IMR-90 (cell line): ENCODE data around the gene CAMTA1. TPM values are rescaled to one million over a fixed set of nuclear protein-coding genes. Genes with fewer than 3 reads are reported as not detected.

Experiments
- ATAC-seq: fragments of 200-7000 bp; cut with Tn5 transposase; 2 replicates; pipeline ENCODE4 v1.9.1; 2020; ENCODE audit warnings: low read depth, mild to moderate bottlenecking, moderate library complexity
- BruUV-seq: library from RNA; stranded (reverse); fragments of 400-500 nt; replicated peaks from 2 replicates; lab custom pipeline; 2021; lab: Mats Ljungman, UMichigan
- CTCF ChIA-PET: fragments of 300-600 bp; formaldehyde crosslinking; extraction: SDS; loops from one replicate; lab custom pipeline; 2021; ENCODE audit warnings: antibody characterized with exemption; lab: Yijun Ruan, JAX
- POLR2A ChIA-PET: fragments of 300-600 bp; sonication (Branson Sonifier 250); formaldehyde crosslinking; loops from one replicate; lab custom pipeline; 2022; ENCODE audit warnings: antibody characterized with exemption; ENCODE audit not compliant: unreplicated experiment; lab: Charles Lee
- DNase-seq: peaks from one replicate; pipeline ENCODE4 v3.0.0; 2013
- H2AFZ ChIP-seq: replicated peaks from 2 replicates; pipeline ENCODE3; 2013; ENCODE audit warnings: low read length, mild to moderate bottlenecking; ENCODE audit not compliant: poor library complexity
- H2AK5ac ChIP-seq: 2 replicates; pipeline ENCODE4 v1.6.1; 2013; ENCODE audit warnings: low read depth, low read length, inconsistent platforms
- H2AK9ac ChIP-seq: replicated peaks from 2 replicates; pipeline ENCODE3; 2013; ENCODE audit warnings: mild to moderate bottlenecking, low read depth, low read length, moderate library complexity; ENCODE audit not compliant: poor library complexity
- H2BK120ac ChIP-seq: 2 replicates; pipeline ENCODE4 v1.6.1; 2013; ENCODE audit warnings: low read depth, low read length, inconsistent platforms
- H2BK15ac ChIP-seq: 3 replicates; pipeline ENCODE4 v1.6.1; 2013; ENCODE audit warnings: low read depth, low read length, inconsistent platforms
- H2BK20ac ChIP-seq: 2 replicates; pipeline ENCODE4 v1.6.1; 2013; ENCODE audit warnings: low read depth, mild to moderate bottlenecking, inconsistent platforms, low read length, moderate library complexity
- H2BK5ac ChIP-seq: 2 replicates; pipeline ENCODE4 v1.6.1; 2013; ENCODE audit warnings: mild to moderate bottlenecking, low read depth, low read length, inconsistent platforms; ENCODE audit not compliant: poor library complexity, severe bottlenecking
- H3K14ac ChIP-seq: replicated peaks from 2 replicates; pipeline ENCODE4 v1.6.1; 2013; ENCODE audit warnings: low read depth, low read length, inconsistent platforms
- H3K18ac ChIP-seq: 2 replicates; pipeline ENCODE4 v1.6.1; 2013; ENCODE audit warnings: low read depth, low read length, control low read depth
- H3K23ac ChIP-seq: 2 replicates; pipeline ENCODE4 v1.6.1; 2013; ENCODE audit warnings: low read depth, low read length, inconsistent platforms
- H3K27ac ChIP-seq: 2 replicates; pipeline ENCODE4 v1.5.1; 2013; ENCODE audit warnings: mild to moderate bottlenecking, control low read depth, low read length; ENCODE audit not compliant: insufficient read depth
- H3K27me3 ChIP-seq: 2 replicates; pipeline ENCODE4 v1.6.1; 2013; ENCODE audit warnings: low read length; ENCODE audit not compliant: control insufficient read depth, insufficient read depth
- H3K36me3 ChIP-seq: 2 replicates; pipeline ENCODE4 v1.6.1; 2013; ENCODE audit warnings: low read length, mixed read lengths; ENCODE audit not compliant: control insufficient read depth, insufficient read depth
- H3K4ac ChIP-seq: 2 replicates; pipeline ENCODE4 v1.6.1; 2013; ENCODE audit warnings: low read depth, low read length, inconsistent platforms
- H3K4me1 ChIP-seq: 2 replicates; pipeline ENCODE4 v1.6.1; 2013; ENCODE audit warnings: low read length, mixed read lengths; ENCODE audit not compliant: control insufficient read depth, insufficient read depth
- H3K4me2 ChIP-seq: 2 replicates; pipeline ENCODE4 v1.6.1; 2013; ENCODE audit warnings: low read depth, mild to moderate bottlenecking, control low read depth, low read length, moderate library complexity
- H3K4me3 ChIP-seq: 2 replicates; pipeline ENCODE4 v1.5.1; 2013; ENCODE audit warnings: low read depth, mild to moderate bottlenecking, control low read depth, low read length, moderate library complexity; ENCODE audit not compliant: insufficient read depth
- H3K56ac ChIP-seq: 2 replicates; pipeline ENCODE4 v1.6.1; 2013; ENCODE audit warnings: low read length, inconsistent platforms; ENCODE audit not compliant: insufficient read depth; ENCODE audit errors: extremely low read depth
- H3K79me1 ChIP-seq, 2 experiments: 2 replicates each; pipeline ENCODE4 v1.6.1; 2013; ENCODE audit warnings: low read length in 2 of 2, inconsistent platforms in 1 of 2, low read depth in 1 of 2
- H3K9ac ChIP-seq: 2 replicates; pipeline ENCODE4 v1.6.1; 2013; ENCODE audit warnings: low read depth, low read length, control low read depth
- H3K9me1 ChIP-seq: 2 replicates; pipeline ENCODE4 v1.6.1; 2013; ENCODE audit warnings: low read length, inconsistent platforms; ENCODE audit not compliant: insufficient read depth
- H3K9me3 ChIP-seq: 2 replicates; pipeline ENCODE4 v1.6.1; 2013; ENCODE audit warnings: low read length; ENCODE audit not compliant: control insufficient read depth, insufficient read depth
- H4K20me1 ChIP-seq: 2 replicates; pipeline ENCODE4 v1.6.1; 2013; ENCODE audit warnings: low read length, inconsistent platforms; ENCODE audit not compliant: insufficient read depth
- H4K5ac ChIP-seq: 2 replicates; pipeline ENCODE4 v1.6.1; 2013; ENCODE audit warnings: mild to moderate bottlenecking, low read depth, low read length, control low read depth
- H4K8ac ChIP-seq, 2 experiments: 2 replicates each; pipeline ENCODE4 v1.6.1; 2013; ENCODE audit warnings: low read depth in 2 of 2, low read length in 2 of 2, control low read depth in 1 of 2, inconsistent platforms in 1 of 2
- H4K91ac ChIP-seq: 2 replicates; pipeline ENCODE4 v1.6.1; 2013; ENCODE audit warnings: low read depth, low read length, inconsistent platforms; ENCODE audit not compliant: insufficient read depth
- BHLHE40 ChIP-seq: fragments of 150-350 bp; IDR thresholded peaks from 2 replicates; pipeline ENCODE4 v1.6.1; 2016; ENCODE audit warnings: mild to moderate bottlenecking, low read depth, low read length
- CEBPB ChIP-seq: IDR thresholded peaks from 2 replicates; pipeline ENCODE4 v1.6.1; 2012; ENCODE audit warnings: low read depth, low read length, improper control_type of control experiment
- CHD1 ChIP-seq: IDR thresholded peaks from 2 replicates; pipeline ENCODE4 v1.6.1; 2012; ENCODE audit warnings: low read depth, low read length, improper control_type of control experiment
- FOS ChIP-seq: fragments of 150-350 bp; IDR thresholded peaks from 2 replicates; pipeline ENCODE4 v1.6.1; 2016; ENCODE audit warnings: low read depth, low read length
- MAFK ChIP-seq: IDR thresholded peaks from 2 replicates; pipeline ENCODE4 v1.6.1; 2012; ENCODE audit warnings: low read depth, low read length, improper control_type of control experiment
- MAZ ChIP-seq: IDR thresholded peaks from 2 replicates; pipeline ENCODE4 v1.6.1; 2012; ENCODE audit warnings: low read depth, mild to moderate bottlenecking, low read length, improper control_type of control experiment, moderate library complexity, borderline replicate concordance
- MXI1 ChIP-seq: IDR thresholded peaks from 2 replicates; pipeline ENCODE4 v1.6.1; 2012; ENCODE audit warnings: low read depth, mild to moderate bottlenecking, low read length, moderate library complexity, borderline replicate concordance
- NFE2L2 ChIP-seq: fragments of 150-350 bp; IDR thresholded peaks from 2 replicates; pipeline ENCODE4 v1.6.1; 2016; ENCODE audit warnings: low read depth, mild to moderate bottlenecking, low read length
- RAD21 ChIP-seq: IDR thresholded peaks from 2 replicates; pipeline ENCODE4 v1.6.1; 2012; ENCODE audit warnings: low read length, improper control_type of control experiment
- RCOR1 ChIP-seq: IDR thresholded peaks from 2 replicates; pipeline ENCODE4 v1.6.1; 2012; ENCODE audit warnings: mild to moderate bottlenecking, low read length, improper control_type of control experiment; ENCODE audit not compliant: insufficient replicate concordance
- RFX5 ChIP-seq: IDR thresholded peaks from 2 replicates; pipeline ENCODE4 v1.8.0; 2012; ENCODE audit warnings: low read depth, mild to moderate bottlenecking, low read length, moderate library complexity
- SMC3 ChIP-seq: fragments of 150-350 bp; IDR thresholded peaks from 2 replicates; pipeline ENCODE4 v1.6.1; 2016; ENCODE audit warnings: low read depth, mild to moderate bottlenecking, antibody characterized with exemption, low read length, moderate library complexity
- WGBS, 2 experiments: methylation state at CpG; one replicate each; pipeline versions ENCODE4 v1.1.5 to v1.1.7; 2013; ENCODE audit warnings: missing lambda C conversion rate in 2 of 2; ENCODE audit not compliant: insufficient read length in 1 of 2; ENCODE audit errors: extremely low coverage in 2 of 2; 5-methylcytosine and 5-hydroxymethylcytosine counted together
- dilution Hi-C: fragments of 300-500 bp; cut with HindIII; formaldehyde crosslinking; loops from one replicate; pipeline ENCODE4 v1.14.3; 2018; ENCODE audit warnings: low sequenced_read_pairs; ENCODE audit not compliant: unreplicated experiment
- in situ Hi-C: fragments of 300-500 bp; cut with MboI; formaldehyde crosslinking; loops from 3 replicates; pipeline ENCODE4 v1.14.3; 2019; ENCODE audit warnings: low sequenced_read_pairs, inconsistent platforms, mixed read lengths
- intact Hi-C: fragments of 100-400 bp; cut with micrococcal nuclease; formaldehyde crosslinking; loops from 2 replicates; pipeline ENCODE4 v1.10.0; 2022
- polyA plus RNA-seq, 3 experiments: library from polyadenylated mRNA; depleted of rRNA; stranded (reverse); fragments of >200 nt; gene quantifications; 2 replicates each; pipeline ENCODE4 v1.2.3, GENCODE V29; 2012; ENCODE audit warnings: low replicate concordance in 1 of 3
- total RNA-seq: library from RNA; depleted of rRNA; stranded (reverse); fragments of >200 nt; gene quantifications from 2 replicates; pipeline ENCODE4 v1.2.3, GENCODE V29; 2012
- TF ChIP-seq, protein P1 (sequence below): fragments of 150-350 bp; IDR thresholded peaks from 2 replicates; pipeline ENCODE4 v1.6.1; 2017; ENCODE audit warnings: mild to moderate bottlenecking, antibody characterized with exemption, low read length, low read depth
- TF ChIP-seq, protein P2 (sequence below): fragments of 150-350 bp; IDR thresholded peaks from 2 replicates; pipeline ENCODE4 v1.6.1; 2016; ENCODE audit warnings: low read depth, mild to moderate bottlenecking, low read length, moderate library complexity, borderline replicate concordance

Gene CAMTA1
- total and polyA plus RNA-seq, 2 of the 4 experiments (the other 2 are of a cell fraction): 35.5 to 74.3 TPM

DNA sequence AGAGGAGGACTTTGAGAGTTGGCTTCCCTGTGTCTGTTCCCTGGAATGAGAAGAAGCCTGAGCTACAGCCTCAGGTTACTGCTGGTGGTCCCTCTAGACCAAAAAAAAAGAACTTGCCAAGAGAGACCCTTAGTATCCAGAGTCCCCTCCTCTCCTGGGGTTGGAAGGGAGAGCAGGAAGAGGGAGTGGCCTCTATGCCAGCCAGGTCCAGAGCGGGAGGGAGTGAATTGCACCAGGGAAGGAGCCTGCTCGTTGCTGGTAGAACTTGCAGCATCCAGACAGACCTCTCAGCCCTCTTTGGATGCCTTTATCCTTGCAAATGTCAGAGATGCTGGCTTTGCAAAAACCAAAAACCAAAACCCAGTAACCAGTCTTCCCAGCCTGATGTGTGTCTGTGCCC, 494.5 kb downstream of the CAMTA1 start:
- Histone ChIP-seq H2BK15ac (peak overlapping the region; percentile 1; the same call in 1 of the 3 replicates), H3K79me1 (no peaks in the 10 kb centered on the region), H3K23ac (0 out of 2 replicates have a peak overlapping the region, but pooled peaks have one; percentile 23), H3K4ac (peak overlapping the region; percentile 37; the same call in 1 of the 2 replicates), H4K8ac (peak overlapping the region in 1 of 2 experiments; percentile 44; a peak in 2 of 4 replicates), H3K36me3 (no peaks in the 10 kb centered on the region), H2AK9ac (no peak overlapping the region), H2BK20ac (peak overlapping the region; percentile 27; the same call in 1 of the 2 replicates), H2AFZ (peak overlapping the region; percentile 90), H3K4me2 (no peak overlapping the region), H2BK5ac (peak overlapping the region; percentile 16), H3K27ac (no peak overlapping the region), H4K20me1 (no peaks in the 10 kb centered on the region), H3K14ac (peak overlapping the region; percentile 27), H2BK120ac (peak overlapping the region; percentile 75), H3K4me3 (no peak overlapping the region), H3K9me3 (no peaks in the 10 kb centered on the region; the same call in 1 of the 2 replicates), H4K5ac (peak overlapping the region; percentile 19), H4K91ac (peak overlapping the region; percentile 37; the same call in 1 of the 2 replicates), H3K9me1 (peaks cover 24% of the 10 kb centered on the region), H3K18ac (peak overlapping the region; percentile 31), H3K9ac (no peak overlapping the region), H3K27me3 (no peaks in the 10 kb centered on the region), H2AK5ac (peak overlapping the region; percentile 49; the same call in 1 of the 2 replicates), H3K4me1 (peaks cover 27% of the 10 kb centered on the region), H3K56ac (no peak overlapping the region)
- intact Hi-C loops (no loop called here), in situ Hi-C loops (no loop called here), dilution Hi-C loops (no loop called here)
- no peak for DNase-seq
- TF ChIP-seq CHD1: no peak
- TF ChIP-seq BHLHE40: no peak
- TF ChIP-seq NFE2L2: no peak
- no peak for TF ChIP-seq SMC3
- no peak for TF ChIP-seq MAFK
- no peak for TF ChIP-seq RCOR1
- no peak for TF ChIP-seq CEBPB
- no peak for TF ChIP-seq RAD21
- no peak for TF ChIP-seq MXI1
- no peak for TF ChIP-seq FOS
- TF ChIP-seq MAZ: no peak
- TF ChIP-seq, protein P1, sequence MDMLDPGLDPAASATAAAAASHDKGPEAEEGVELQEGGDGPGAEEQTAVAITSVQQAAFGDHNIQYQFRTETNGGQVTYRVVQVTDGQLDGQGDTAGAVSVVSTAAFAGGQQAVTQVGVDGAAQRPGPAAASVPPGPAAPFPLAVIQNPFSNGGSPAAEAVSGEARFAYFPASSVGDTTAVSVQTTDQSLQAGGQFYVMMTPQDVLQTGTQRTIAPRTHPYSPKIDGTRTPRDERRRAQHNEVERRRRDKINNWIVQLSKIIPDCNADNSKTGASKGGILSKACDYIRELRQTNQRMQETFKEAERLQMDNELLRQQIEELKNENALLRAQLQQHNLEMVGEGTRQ: no peak
- TF ChIP-seq, protein P2, sequence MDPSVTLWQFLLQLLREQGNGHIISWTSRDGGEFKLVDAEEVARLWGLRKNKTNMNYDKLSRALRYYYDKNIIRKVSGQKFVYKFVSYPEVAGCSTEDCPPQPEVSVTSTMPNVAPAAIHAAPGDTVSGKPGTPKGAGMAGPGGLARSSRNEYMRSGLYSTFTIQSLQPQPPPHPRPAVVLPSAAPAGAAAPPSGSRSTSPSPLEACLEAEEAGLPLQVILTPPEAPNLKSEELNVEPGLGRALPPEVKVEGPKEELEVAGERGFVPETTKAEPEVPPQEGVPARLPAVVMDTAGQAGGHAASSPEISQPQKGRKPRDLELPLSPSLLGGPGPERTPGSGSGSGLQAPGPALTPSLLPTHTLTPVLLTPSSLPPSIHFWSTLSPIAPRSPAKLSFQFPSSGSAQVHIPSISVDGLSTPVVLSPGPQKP: no peak
- no peak for TF ChIP-seq RFX5
- ChIA-PET POLR2A (no interaction called here), CTCF (no interaction called here)
- peak; percentile 10; the same call in 1 of the 2 replicates for ATAC-seq
- BruUV-seq: no TSS peak
- no CpG with 5 or more reads among the region's 2 CpGs for WGBS, 2 experiments
